ENCODE data around the gene NEDD8.

Gene NEDD8

DNA sequence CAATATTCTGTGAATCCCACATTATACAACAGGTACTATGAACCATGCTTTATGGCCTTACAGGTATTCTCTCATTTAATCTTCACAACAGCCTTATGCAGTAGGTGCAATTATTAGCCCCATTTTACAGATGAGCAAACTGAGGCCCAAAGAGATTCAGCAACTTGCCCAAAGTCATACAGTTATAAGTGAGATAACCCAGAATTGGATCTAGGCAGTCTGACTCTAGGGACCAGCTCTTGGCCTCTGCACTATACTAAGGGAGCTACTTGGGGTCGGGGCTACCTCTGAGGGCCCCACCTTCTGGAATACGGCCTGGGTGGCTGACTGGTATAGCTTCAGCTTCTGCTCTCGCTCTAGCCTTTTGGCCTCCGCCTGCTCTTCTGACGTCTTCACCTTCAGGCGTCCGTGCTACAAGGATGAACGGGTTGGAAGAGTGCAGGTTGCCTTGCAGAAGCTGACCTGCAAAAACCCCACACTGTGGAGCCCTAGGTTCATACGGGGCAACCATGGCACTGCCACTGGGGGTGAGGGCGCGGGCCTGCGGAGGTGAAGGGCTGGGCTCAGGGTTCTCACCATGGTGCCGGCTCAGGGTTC is 38.5 kb upstream of the NEDD8 start:
- in situ Hi-C loops (cut with HindIII; ENCODE audit: low sequenced_read_pairs) = no loop called here
- TF ChIP-seq, protein P1, sequence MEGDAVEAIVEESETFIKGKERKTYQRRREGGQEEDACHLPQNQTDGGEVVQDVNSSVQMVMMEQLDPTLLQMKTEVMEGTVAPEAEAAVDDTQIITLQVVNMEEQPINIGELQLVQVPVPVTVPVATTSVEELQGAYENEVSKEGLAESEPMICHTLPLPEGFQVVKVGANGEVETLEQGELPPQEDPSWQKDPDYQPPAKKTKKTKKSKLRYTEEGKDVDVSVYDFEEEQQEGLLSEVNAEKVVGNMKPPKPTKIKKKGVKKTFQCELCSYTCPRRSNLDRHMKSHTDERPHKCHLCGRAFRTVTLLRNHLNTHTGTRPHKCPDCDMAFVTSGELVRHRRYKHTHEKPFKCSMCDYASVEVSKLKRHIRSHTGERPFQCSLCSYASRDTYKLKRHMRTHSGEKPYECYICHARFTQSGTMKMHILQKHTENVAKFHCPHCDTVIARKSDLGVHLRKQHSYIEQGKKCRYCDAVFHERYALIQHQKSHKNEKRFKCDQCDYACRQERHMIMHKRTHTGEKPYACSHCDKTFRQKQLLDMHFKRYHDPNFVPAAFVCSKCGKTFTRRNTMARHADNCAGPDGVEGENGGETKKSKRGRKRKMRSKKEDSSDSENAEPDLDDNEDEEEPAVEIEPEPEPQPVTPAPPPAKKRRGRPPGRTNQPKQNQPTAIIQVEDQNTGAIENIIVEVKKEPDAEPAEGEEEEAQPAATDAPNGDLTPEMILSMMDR (IDR thresholded peaks at IDR 0.05; ENCODE audit: low read depth, low read length) = no peak
- no peak for DNase-seq (ENCODE audit: low read depth, low spot score)
- H3K4me3 ChIP-seq (ENCODE audit: low read depth, low read length) = peak overlapping the region; percentile 93

DNA sequence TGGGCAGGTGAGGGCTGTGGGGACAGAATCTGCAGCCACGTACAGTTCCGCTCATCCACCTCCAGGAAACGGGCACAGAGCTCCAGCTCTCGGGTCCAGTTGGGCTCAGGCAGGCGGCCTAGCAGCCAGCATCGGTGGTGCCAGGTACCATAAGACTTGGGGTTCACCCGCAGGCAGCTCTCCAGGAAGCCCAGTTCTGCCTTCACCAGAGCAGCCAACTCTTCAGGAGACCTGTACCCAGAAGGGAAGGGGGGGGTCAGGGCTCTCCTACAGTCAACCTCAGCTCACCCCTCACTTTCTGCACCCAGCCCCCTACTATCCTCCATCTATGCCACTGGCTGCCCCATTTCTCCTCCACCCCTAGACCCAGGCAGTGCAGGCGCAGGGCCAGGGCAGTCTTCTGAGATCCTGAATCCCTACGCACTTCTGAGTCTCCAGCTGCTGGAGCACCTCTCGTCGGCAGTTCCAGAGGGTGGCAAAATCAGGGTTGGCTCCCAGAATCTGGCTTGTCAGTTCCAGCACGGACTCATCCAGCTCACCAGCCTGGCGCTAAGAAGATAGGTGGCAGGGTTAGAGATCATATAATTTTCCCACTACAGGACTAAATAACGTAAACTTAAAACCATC is 37.9 kb upstream of the NEDD8 start:
- TF ChIP-seq, protein P1 (IDR thresholded peaks at IDR 0.05; ENCODE audit: low read depth, low read length) = no peak
- in situ Hi-C loops (cut with HindIII; ENCODE audit: low sequenced_read_pairs) = no loop called here
- no peak overlapping the region for H3K4me3 ChIP-seq (ENCODE audit: low read depth, low read length)
- DNase-seq (ENCODE audit: low read depth, low spot score) = no peak

DNA sequence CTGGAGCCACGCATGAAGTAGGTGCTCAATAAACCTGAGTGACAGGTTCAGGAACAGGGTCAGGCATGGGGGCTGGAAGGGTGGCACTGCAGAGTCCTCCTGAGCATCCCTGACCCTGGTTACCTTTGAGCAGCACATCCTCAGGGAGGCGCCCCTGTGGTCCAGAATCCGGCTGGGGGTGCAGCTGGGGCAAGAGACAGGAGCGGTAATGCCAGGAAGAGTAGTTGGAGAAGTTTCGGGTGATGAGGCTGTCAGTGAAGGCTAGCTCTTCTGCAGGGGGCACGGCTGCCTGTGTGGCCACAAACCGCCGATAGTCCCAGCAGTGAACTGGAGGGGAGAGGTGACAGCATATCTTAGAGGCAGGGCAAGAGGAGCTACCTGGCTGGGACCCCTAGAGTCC is 37.2 kb upstream of the NEDD8 start:
- TF ChIP-seq, protein P1 (IDR thresholded peaks at IDR 0.05; ENCODE audit: low read depth, low read length) = no peak
- in situ Hi-C loops (cut with HindIII; ENCODE audit: low sequenced_read_pairs) = no loop called here
- no peak for DNase-seq (ENCODE audit: low read depth, low spot score)
- no peak overlapping the region for H3K4me3 ChIP-seq (ENCODE audit: low read depth, low read length)

DNA sequence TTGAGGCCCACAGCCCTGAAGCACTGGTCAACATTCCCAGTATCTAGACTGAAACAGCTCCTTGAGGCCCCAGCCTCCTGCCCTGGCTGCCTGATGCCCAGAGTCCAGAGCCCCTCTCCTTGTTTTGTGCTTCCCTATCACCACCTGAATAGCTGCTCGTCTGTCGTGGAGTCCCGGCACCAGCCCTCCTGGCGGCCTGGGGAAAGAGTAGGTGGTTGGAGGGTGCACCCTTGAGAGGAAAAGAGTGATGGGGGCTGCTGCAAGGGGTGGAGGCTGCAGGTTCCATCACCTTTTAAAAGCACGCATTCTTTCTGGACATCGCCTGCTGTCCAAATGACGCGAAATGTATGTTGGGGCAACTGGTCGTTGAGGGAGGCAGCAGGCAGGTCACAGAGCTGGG is 36.1 kb upstream of the NEDD8 start:
- in situ Hi-C loops (cut with HindIII; ENCODE audit: low sequenced_read_pairs) = no loop called here
- DNase-seq (ENCODE audit: low read depth, low spot score) = no peak
- no peak overlapping the region for H3K4me3 ChIP-seq (ENCODE audit: low read depth, low read length)
- TF ChIP-seq, protein P1 (IDR thresholded peaks at IDR 0.05; ENCODE audit: low read depth, low read length) = no peak

DNA sequence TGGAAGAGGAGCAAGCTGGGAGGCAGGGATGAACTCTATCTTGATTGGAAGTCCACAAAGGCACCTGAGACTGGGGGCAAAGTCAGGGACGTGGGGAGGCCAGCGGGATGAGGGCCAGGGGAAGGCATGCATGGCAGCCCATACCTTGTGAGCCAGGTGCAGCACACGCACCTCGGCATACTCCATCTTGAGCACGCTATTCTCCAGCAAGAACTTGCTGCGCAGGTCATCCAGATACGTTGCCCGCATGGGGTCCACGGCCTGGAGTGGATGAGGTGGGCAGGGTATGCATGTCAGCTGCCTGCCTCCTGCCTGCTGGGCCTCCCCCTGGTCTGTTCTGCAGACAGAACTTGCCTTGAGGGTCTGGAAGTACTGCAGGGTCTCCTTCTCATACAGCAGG is 35.3 kb upstream of the NEDD8 start:
- in situ Hi-C loops (cut with HindIII; ENCODE audit: low sequenced_read_pairs) = no loop called here
- TF ChIP-seq, protein P1 (IDR thresholded peaks at IDR 0.05; ENCODE audit: low read depth, low read length) = no peak
- no peak for DNase-seq (ENCODE audit: low read depth, low spot score)
- no peak overlapping the region for H3K4me3 ChIP-seq (ENCODE audit: low read depth, low read length)

DNA sequence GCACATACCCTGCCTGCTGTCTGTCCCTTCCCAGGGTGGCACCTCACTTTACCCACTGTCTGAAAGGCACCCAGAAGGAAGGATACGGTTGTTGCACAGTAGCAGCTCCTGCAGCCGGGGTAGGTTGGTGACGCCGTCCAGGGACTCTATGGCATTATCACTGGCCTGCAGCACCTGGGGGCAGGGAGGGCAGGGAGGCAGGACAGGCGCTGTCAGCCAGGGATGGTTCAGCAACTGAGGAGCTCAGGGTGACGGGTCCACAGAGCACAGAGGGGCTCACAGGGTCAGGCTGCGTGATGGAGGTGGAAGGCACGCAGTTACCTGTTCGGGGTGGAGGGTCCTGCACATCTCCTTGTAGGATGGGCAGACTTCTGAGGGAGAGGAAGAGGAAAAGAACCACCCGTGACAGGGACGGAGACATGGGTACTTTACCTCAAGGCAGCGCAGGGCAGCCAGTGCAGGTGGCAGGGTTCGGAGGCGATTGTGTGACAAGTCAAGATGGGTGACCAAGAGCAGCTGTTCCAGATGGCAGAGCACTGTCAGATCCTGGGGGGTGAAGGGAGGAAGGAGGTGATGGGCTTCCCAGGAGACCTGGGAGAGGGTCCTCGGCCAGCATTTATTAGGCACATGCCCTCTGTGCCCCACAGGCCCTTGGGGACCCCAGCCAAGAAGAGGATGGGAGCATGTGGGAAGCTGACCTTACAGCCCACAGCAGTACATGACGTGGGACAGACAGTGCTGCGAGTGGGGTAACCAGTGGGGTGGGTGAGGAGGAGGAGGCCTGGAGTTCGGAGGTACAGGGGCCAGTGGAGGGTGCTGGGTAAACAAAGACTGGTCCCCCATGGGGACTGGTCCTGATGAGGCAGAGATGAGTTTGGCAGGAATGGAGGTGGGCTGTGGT is 34.4 kb upstream of the NEDD8 start:
- in situ Hi-C loops (cut with HindIII; ENCODE audit: low sequenced_read_pairs) = no loop called here
- H3K4me3 ChIP-seq (ENCODE audit: low read depth, low read length) = no peak overlapping the region
- no peak for DNase-seq (ENCODE audit: low read depth, low spot score)
- TF ChIP-seq, protein P1 (IDR thresholded peaks at IDR 0.05; ENCODE audit: low read depth, low read length) = no peak

Data from astrocyte of the spinal cord (primary cell).